Ishikawa (cell line): ENCODE measurements around the gene IP6K3.

Experiments
- CEBPB ChIP-seq: IDR thresholded peaks from 2 replicates; pipeline ENCODE4 v1.6.1; 2012
- CREB1 ChIP-seq: IDR thresholded peaks from 2 replicates; pipeline ENCODE4 v1.6.1; 2012; ENCODE audit warnings: low read depth
- EGR1 ChIP-seq: IDR thresholded peaks from 2 replicates; pipeline ENCODE4 v1.6.1; 2012
- EP300 ChIP-seq: IDR thresholded peaks from 2 replicates; pipeline ENCODE4 v1.6.1; 2012; ENCODE audit warnings: borderline replicate concordance
- FOXM1 ChIP-seq: IDR thresholded peaks from 2 replicates; pipeline ENCODE4 v1.6.1; 2012; ENCODE audit warnings: low read depth, borderline replicate concordance
- NFIC ChIP-seq: IDR thresholded peaks from 2 replicates; pipeline ENCODE4 v1.6.1; 2012
- RAD21 ChIP-seq: IDR thresholded peaks from 2 replicates; pipeline ENCODE4 v1.6.1; 2012; ENCODE audit warnings: low read depth
- TAF1 ChIP-seq: IDR thresholded peaks from 2 replicates; pipeline ENCODE4 v1.6.1; 2012; ENCODE audit warnings: low read depth, mild to moderate bottlenecking
- TCF12 ChIP-seq: IDR thresholded peaks from 2 replicates; pipeline ENCODE4 v1.6.1; 2012; ENCODE audit warnings: low read depth
- TEAD4 ChIP-seq: IDR thresholded peaks from 2 replicates; pipeline ENCODE4 v1.6.1; 2012
- YY1 ChIP-seq: IDR thresholded peaks from 2 replicates; pipeline ENCODE4 v1.6.1; 2012; ENCODE audit warnings: low read depth
- ZBTB7A ChIP-seq: IDR thresholded peaks from 2 replicates; pipeline ENCODE4 v1.6.1; 2012; ENCODE audit warnings: low read depth
- TF ChIP-seq, protein P1 (sequence below): IDR thresholded peaks from 2 replicates; pipeline ENCODE4 v1.6.1; 2012
- TF ChIP-seq, protein P2 (sequence below): IDR thresholded peaks from 2 replicates; pipeline ENCODE4 v1.6.1; 2012
- TF ChIP-seq, protein P3 (sequence below): IDR thresholded peaks from 2 replicates; pipeline ENCODE4 v1.6.1; 2012; ENCODE audit warnings: low read depth, mild to moderate bottlenecking

IP6K3 gene

DNA sequence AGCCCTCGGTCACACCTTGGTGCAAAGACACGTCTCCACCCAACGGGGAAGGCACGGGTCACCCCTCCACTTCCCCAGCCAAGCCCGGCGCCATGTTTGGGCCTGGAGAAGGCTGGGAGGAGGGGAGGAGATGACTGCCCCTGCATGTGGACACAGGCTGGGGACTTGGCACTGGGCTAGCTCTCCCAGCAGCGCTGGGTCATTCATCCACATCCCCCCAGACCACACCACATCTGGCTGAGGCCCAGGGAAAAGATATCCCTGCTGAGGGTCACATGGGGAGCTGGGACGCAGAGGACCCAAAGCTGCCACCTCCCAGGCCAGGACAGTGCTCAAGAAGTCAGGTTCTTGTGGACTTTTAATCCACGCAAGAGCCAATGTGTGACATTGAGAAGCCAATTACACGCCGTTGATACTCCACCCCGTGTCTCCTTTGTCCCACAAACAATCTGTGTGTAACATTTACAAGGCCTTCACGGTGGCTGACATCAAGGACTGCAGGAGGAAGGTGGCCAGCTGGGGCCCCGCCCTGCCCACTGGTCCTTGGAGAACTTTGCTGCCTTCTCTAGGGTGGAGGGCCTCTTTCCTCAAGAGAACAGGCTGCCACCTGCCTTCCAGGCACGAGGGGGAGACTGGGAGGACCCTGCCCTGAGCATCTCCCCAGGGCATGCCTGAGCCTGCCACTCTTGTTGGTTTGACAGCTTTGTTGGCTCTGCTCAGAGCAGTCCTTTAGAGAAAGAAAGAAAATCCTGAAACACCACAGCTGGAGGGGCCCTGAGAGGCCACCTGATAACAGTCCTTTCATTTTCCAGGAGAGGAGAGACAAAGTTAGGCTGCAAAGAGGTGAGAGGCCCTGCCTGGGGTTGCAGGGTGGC, 5.3 kb upstream of the IP6K3 start:
- no peak for TF ChIP-seq EP300
- 0 out of 2 replicates have a peak, but pooled peaks have one; percentile 24 for TF ChIP-seq TCF12
- TF ChIP-seq, protein P1, sequence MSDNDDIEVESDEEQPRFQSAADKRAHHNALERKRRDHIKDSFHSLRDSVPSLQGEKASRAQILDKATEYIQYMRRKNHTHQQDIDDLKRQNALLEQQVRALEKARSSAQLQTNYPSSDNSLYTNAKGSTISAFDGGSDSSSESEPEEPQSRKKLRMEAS, result peak; percentile 41; the same call in 1 of the 2 replicates

DNA sequence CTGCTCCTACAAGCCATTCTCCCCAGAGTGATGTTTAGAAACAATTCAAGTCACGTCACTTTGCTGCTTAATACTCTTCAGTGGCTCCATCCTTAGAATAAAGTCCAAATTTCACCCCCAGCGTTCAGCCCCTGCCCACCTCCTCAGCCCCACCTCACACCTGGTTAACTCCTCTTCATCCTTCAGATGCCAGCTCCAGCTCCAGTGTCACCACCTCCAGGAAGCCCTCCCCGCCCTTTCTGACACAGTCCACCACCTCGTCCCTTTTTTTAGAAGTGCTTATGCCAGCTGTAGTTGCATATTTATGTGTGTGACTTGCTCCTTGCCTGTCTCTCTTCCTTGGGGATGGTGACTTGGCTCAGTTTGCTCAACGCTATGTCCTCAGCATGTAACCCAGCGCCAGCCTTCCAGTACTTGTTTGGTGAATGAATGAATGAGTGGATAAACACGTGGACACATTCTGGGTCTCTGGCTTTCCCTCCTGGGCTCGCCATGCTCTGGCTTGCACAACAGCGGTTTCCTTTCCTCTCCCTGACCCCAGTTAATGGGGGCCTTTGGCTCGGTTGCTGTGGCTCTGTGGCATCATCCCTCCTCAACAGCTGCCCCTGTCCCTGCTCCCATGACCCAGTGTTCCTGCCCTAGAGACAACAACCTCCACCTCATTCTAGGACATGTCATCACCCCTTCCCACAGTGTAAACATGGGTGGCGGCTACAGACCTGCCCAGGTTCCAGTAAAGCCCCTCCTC, 3.7 kb upstream of the IP6K3 start:
- TF ChIP-seq, protein P2, sequence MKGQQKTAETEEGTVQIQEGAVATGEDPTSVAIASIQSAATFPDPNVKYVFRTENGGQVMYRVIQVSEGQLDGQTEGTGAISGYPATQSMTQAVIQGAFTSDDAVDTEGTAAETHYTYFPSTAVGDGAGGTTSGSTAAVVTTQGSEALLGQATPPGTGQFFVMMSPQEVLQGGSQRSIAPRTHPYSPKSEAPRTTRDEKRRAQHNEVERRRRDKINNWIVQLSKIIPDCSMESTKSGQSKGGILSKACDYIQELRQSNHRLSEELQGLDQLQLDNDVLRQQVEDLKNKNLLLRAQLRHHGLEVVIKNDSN, result no peak
- no peak for TF ChIP-seq CEBPB
- no peak for TF ChIP-seq NFIC
- TF ChIP-seq YY1, result no peak
- TF ChIP-seq EGR1, result no peak
- no peak for TF ChIP-seq ZBTB7A
- no peak for TF ChIP-seq TCF12

DNA sequence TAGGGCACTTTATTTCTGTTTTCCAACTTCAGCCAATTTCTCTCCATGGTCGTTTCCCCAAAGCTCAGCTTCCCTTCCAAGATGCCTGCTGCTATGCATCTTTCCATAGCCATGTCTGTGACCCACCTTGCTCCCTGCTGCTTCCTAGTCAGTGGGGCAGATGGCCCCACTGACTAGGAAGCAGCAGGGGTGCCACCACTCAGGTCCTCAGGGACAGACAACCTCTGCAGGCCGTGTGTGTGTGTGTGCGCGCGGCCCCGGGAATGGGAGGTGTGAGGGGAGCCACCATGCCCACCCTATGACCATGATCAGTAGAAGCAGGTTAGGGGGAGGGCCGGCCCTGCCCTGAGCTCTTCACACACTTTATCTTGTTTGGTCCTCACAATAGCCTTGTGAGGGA, 2.7 kb upstream of the IP6K3 start:
- TF ChIP-seq FOXM1, result no peak
- no peak for TF ChIP-seq TEAD4
- TF ChIP-seq EGR1, result no peak
- no peak for TF ChIP-seq TCF12
- TF ChIP-seq, protein P3, sequence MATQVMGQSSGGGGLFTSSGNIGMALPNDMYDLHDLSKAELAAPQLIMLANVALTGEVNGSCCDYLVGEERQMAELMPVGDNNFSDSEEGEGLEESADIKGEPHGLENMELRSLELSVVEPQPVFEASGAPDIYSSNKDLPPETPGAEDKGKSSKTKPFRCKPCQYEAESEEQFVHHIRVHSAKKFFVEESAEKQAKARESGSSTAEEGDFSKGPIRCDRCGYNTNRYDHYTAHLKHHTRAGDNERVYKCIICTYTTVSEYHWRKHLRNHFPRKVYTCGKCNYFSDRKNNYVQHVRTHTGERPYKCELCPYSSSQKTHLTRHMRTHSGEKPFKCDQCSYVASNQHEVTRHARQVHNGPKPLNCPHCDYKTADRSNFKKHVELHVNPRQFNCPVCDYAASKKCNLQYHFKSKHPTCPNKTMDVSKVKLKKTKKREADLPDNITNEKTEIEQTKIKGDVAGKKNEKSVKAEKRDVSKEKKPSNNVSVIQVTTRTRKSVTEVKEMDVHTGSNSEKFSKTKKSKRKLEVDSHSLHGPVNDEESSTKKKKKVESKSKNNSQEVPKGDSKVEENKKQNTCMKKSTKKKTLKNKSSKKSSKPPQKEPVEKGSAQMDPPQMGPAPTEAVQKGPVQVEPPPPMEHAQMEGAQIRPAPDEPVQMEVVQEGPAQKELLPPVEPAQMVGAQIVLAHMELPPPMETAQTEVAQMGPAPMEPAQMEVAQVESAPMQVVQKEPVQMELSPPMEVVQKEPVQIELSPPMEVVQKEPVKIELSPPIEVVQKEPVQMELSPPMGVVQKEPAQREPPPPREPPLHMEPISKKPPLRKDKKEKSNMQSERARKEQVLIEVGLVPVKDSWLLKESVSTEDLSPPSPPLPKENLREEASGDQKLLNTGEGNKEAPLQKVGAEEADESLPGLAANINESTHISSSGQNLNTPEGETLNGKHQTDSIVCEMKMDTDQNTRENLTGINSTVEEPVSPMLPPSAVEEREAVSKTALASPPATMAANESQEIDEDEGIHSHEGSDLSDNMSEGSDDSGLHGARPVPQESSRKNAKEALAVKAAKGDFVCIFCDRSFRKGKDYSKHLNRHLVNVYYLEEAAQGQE, result no peak
- TF ChIP-seq RAD21, result no peak
- TF ChIP-seq ZBTB7A, result no peak
- TF ChIP-seq, protein P2, result no peak
- no peak for TF ChIP-seq CREB1
- TF ChIP-seq, protein P1, result no peak
- TF ChIP-seq YY1, result no peak
- TF ChIP-seq NFIC, result no peak
- no peak for TF ChIP-seq TAF1
- no peak for TF ChIP-seq EP300
- no peak for TF ChIP-seq CEBPB

DNA sequence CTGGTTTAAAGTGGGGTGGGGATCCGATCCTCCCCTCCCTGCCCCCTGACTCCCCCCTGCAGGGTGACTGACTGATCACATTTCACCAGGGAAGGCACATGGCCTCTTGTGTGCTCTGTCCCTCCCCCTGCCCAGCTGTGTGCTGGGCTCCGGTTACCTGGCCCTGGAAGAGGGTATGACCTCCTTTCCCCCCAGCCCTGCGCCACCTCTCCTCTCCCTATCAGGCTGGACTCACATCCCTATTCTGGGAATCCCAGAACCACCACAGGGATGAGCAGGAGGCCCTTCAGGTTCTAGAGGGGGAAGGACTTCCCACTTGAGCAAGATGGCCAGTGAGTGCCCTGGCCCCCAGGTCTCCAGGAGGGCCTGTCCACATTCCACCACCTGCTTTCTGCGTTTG, 2.1 kb upstream of the IP6K3 start:
- TF ChIP-seq, protein P1, result no peak
- TF ChIP-seq FOXM1 (no peak), EP300 (no peak; the same call in 1 of the 2 replicates), TAF1 (no peak), TEAD4 (0 out of 2 replicates have a peak, but pooled peaks have one; percentile 24), TCF12 (peak; percentile 59; the same call in 1 of the 2 replicates), CEBPB (no peak), RAD21 (no peak), EGR1 (no peak), CREB1 (no peak), YY1 (no peak)
- TF ChIP-seq, protein P3, result no peak
- TF ChIP-seq, protein P2, result no peak

DNA sequence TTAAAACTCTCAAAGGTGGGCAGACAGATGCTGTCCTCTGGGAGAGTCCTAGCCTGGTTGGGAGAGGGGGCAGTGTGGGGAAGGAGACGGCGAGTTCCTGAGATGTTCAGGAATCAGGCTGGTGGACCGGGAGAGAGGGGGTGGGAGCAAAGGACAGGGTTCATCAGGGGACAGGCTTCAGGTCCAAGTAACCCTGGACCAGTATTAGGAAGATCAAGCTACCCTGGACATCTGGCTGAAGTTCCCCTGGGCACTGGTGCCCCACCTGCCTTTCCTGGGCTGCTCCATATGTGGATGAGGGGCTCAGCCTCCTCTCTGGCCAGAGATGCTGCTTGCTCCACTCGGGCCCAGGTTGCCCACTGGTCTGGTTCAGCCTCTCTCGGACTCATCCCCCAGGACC, 1.1 kb upstream of the IP6K3 start:
- TF ChIP-seq, protein P2, result no peak
- no peak for TF ChIP-seq ZBTB7A
- no peak for TF ChIP-seq TCF12
- no peak for TF ChIP-seq TEAD4
- no peak for TF ChIP-seq CREB1
